H9 (cell line): ENCODE data around the gene NCKAP5. TPM values are rescaled to one million over a fixed set of nuclear protein-coding genes. Genes with fewer than 3 reads are reported as not detected.

ENCODE experiments used
- DNase-seq: peaks from one replicate; pipeline ENCODE4 v3.0.0-alpha.2; 2017
- H2AFZ ChIP-seq: one replicate; pipeline ENCODE4 v1.6.1; 2013; ENCODE audit warnings: mild to moderate bottlenecking, low read length, control low read depth, moderate library complexity
- H2AK5ac ChIP-seq: 2 replicates; pipeline ENCODE4 v1.6.1; 2013; ENCODE audit warnings: low read length, control low read depth, mixed read lengths; ENCODE audit not compliant: insufficient read length
- H2BK120ac ChIP-seq: one replicate; pipeline ENCODE4 v1.6.1; 2013; ENCODE audit warnings: low read depth, mild to moderate bottlenecking, low read length, control low read depth, inconsistent platforms; ENCODE audit not compliant: poor library complexity, severe bottlenecking
- H2BK12ac ChIP-seq: 2 replicates; pipeline ENCODE4 v1.6.1; 2013; ENCODE audit warnings: low read length, control low read depth, mixed read lengths, low read depth; ENCODE audit not compliant: insufficient read length
- H2BK15ac ChIP-seq: 2 replicates; pipeline ENCODE4 v1.6.1; 2013; ENCODE audit warnings: low read depth, low read length, control low read depth
- H2BK20ac ChIP-seq: one replicate; pipeline ENCODE4 v1.6.1; 2013; ENCODE audit warnings: low read depth, mild to moderate bottlenecking, low read length, control low read depth, inconsistent platforms; ENCODE audit not compliant: poor library complexity, severe bottlenecking
- H2BK5ac ChIP-seq: 2 replicates; pipeline ENCODE4 v1.6.1; 2013; ENCODE audit warnings: low read length, control low read depth, mixed read lengths; ENCODE audit not compliant: insufficient read length
- H3K14ac ChIP-seq: 2 replicates; pipeline ENCODE4 v1.6.1; 2013; ENCODE audit warnings: low read length, control low read depth; ENCODE audit not compliant: insufficient read depth
- H3K18ac ChIP-seq: 2 replicates; pipeline ENCODE4 v1.6.1; 2013; ENCODE audit warnings: low read depth, mild to moderate bottlenecking, mixed read lengths, low read length, control low read depth; ENCODE audit not compliant: insufficient read length
- H3K23ac ChIP-seq: 2 replicates; pipeline ENCODE4 v1.6.1; 2013; ENCODE audit warnings: low read length, control low read depth, mixed read lengths, low read depth; ENCODE audit not compliant: insufficient read length
- H3K23me2 ChIP-seq: 2 replicates; pipeline ENCODE4 v1.6.1; 2013; ENCODE audit warnings: low read depth, mild to moderate bottlenecking, mixed read lengths, low read length, control low read depth; ENCODE audit not compliant: insufficient read length, poor library complexity, severe bottlenecking
- H3K27ac ChIP-seq: 2 replicates; pipeline ENCODE4 v1.5.1; 2013; ENCODE audit warnings: low read length, control low read depth, mixed read lengths, low read depth; ENCODE audit not compliant: insufficient read length
- H3K27me3 ChIP-seq: 2 replicates; pipeline ENCODE4 v1.6.1; 2013; ENCODE audit warnings: low read length, control low read depth, inconsistent platforms; ENCODE audit not compliant: insufficient read depth
- H3K4ac ChIP-seq: 2 replicates; pipeline ENCODE4 v1.6.1; 2013; ENCODE audit warnings: low read depth, mild to moderate bottlenecking, control low read depth, inconsistent platforms, low read length, moderate library complexity
- H3K4me1 ChIP-seq: 2 replicates; pipeline ENCODE4 v1.6.1; 2013; ENCODE audit warnings: low read length, control low read depth, inconsistent platforms; ENCODE audit not compliant: insufficient read depth
- H3K4me2 ChIP-seq: 2 replicates; pipeline ENCODE4 v1.6.1; 2013; ENCODE audit warnings: low read length, control low read depth, mixed read lengths; ENCODE audit not compliant: insufficient read length, insufficient read depth
- H3K56ac ChIP-seq: 2 replicates; pipeline ENCODE4 v1.6.1; 2013; ENCODE audit warnings: low read depth, mild to moderate bottlenecking, mixed read lengths, low read length, control low read depth; ENCODE audit not compliant: insufficient read length
- H3K79me1 ChIP-seq: 2 replicates; pipeline ENCODE4 v1.6.1; 2013; ENCODE audit warnings: low read depth, mild to moderate bottlenecking, moderate library complexity, low read length, control low read depth, inconsistent platforms; ENCODE audit not compliant: insufficient read depth, poor library complexity, severe bottlenecking
- H3K79me2 ChIP-seq: 2 replicates; pipeline ENCODE4 v1.6.1; 2013; ENCODE audit warnings: low read length, control low read depth, inconsistent platforms; ENCODE audit not compliant: insufficient read depth
- H3K9ac ChIP-seq: 2 replicates; pipeline ENCODE4 v1.6.1; 2013; ENCODE audit warnings: low read length, control low read depth, mixed read lengths; ENCODE audit not compliant: insufficient read length; ENCODE audit errors: extremely low read depth
- H3K9me3 ChIP-seq: one replicate; pipeline ENCODE4 v1.6.1; 2013; ENCODE audit warnings: low read depth, low read length, inconsistent platforms; ENCODE audit not compliant: control insufficient read depth
- H3T11ph ChIP-seq: one replicate; pipeline ENCODE4 v1.6.1; 2013; ENCODE audit warnings: mild to moderate bottlenecking, low read length, control low read depth, inconsistent platforms
- H4K20me1 ChIP-seq: one replicate; pipeline ENCODE4 v1.6.1; 2013; ENCODE audit not compliant: control insufficient read depth, insufficient read length, insufficient read depth
- H4K5ac ChIP-seq: 2 replicates; pipeline ENCODE4 v1.6.1; 2013; ENCODE audit warnings: low read depth, mild to moderate bottlenecking, mixed read lengths, low read length, control low read depth; ENCODE audit not compliant: insufficient read length
- H4K8ac ChIP-seq: replicated peaks from 2 replicates; pipeline ENCODE4 v1.6.1; 2013; ENCODE audit warnings: low read length, control low read depth, mixed read lengths, low read depth; ENCODE audit not compliant: insufficient read length
- H4K91ac ChIP-seq: 2 replicates; pipeline ENCODE4 v1.6.1; 2013; ENCODE audit warnings: low read depth, mild to moderate bottlenecking, moderate library complexity, mixed read lengths, low read length, control low read depth; ENCODE audit not compliant: insufficient read length
- H3K27ac Mint-ChIP-seq, 3 experiments: 2 replicates in 2 of 3; 3 replicates in 1 of 3; pipeline ENCODE4 v1.8.0; 2020 to 2021; ENCODE audit warnings: mixed read lengths in 3 of 3, mild to moderate bottlenecking in 1 of 3, moderate library complexity in 1 of 3
- H3K27me3 Mint-ChIP-seq: 2 replicates; pipeline ENCODE4 v1.8.0; 2021; ENCODE audit warnings: low read depth, mild to moderate bottlenecking, moderate library complexity, mixed read lengths
- H3K36me3 Mint-ChIP-seq, 3 experiments: 2 replicates in 2 of 3; 3 replicates in 1 of 3; pipeline ENCODE4 v1.8.0; 2020 to 2021; ENCODE audit warnings: low read depth in 3 of 3, mixed read lengths in 3 of 3; ENCODE audit not compliant: insufficient read depth in 1 of 3
- H3K4me1 Mint-ChIP-seq, 2 experiments: 2 replicates each; pipeline ENCODE4 v1.8.0; 2020; ENCODE audit warnings: mixed read lengths in 2 of 2
- H3K4me3 Mint-ChIP-seq, 2 experiments: 2 replicates in 1 of 2; 3 replicates in 1 of 2; pipeline ENCODE4 v1.8.0; 2020 to 2021; ENCODE audit warnings: mild to moderate bottlenecking in 2 of 2, mixed read lengths in 2 of 2, moderate library complexity in 1 of 2
- H3K9me3 Mint-ChIP-seq, 2 experiments: 2 replicates in 1 of 2; 3 replicates in 1 of 2; pipeline ENCODE4 v1.8.0; 2020; ENCODE audit warnings: mild to moderate bottlenecking in 2 of 2, mixed read lengths in 2 of 2, moderate library complexity in 1 of 2
- CTCF ChIP-seq: fragments of 200-600 bp; sonication (generic); conservative IDR thresholded peaks from 3 replicates; pipeline ENCODE4 v1.8.0; 2021; ENCODE audit warnings: antibody characterized with exemption, mild to moderate bottlenecking
- WGBS: extraction: QIAGEN DNeasy Blood & Tissue Kit; methylation state at CpG from one replicate; pipeline ENCODE4 v1.1.7; 2013; ENCODE audit warnings: missing lambda C conversion rate, low lambda C conversion rate, mixed read lengths; ENCODE audit not compliant: insufficient read length; ENCODE audit errors: extremely low coverage; 5-methylcytosine and 5-hydroxymethylcytosine counted together
- total RNA-seq: library from RNA; stranded (reverse); gene quantifications from 2 replicates; pipeline ENCODE4 v1.2.1, GENCODE V29; 2021

Gene NCKAP5
- total RNA-seq, 1 experiment from 2014 or later, result 0.26 TPM

DNA sequence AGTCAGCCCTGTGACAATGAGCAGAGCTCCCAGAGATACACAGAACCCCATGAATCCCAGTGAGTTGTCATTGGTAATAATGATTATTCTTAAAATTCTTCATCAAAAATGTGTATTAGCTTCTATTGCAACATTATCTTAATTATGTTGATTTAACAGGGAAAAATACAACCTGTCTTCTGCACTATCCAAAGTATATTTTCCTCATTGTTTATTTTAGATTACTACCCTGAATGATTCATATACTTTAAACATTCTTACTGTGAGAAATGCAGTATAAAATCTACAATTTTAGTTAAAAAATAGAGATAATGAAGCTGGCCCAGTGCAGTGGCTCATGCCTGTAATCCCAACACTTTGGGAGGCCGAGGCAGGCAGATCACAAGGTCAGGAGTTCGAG, 773.0 kb downstream of the NCKAP5 start:
- no CpG with 5 or more reads among the region's 2 CpGs for WGBS
- no peak for DNase-seq
- TF ChIP-seq CTCF, result no peak
- Mint-ChIP-seq H3K36me3 (no peaks in the 10 kb centered on the region), H3K27me3 (no peaks in the 10 kb centered on the region; the same call in 1 of the 2 replicates), H3K9me3 (no peaks in the 10 kb centered on the region), H3K27ac (no peak overlapping the region), H3K4me3 (no peak overlapping the region), H3K4me1 (no peaks in the 10 kb centered on the region)
- Histone ChIP-seq H4K91ac (no peak overlapping the region), H2BK15ac (no peak overlapping the region), H3K27me3 (no peaks in the 10 kb centered on the region), H2BK20ac (no peak overlapping the region), H4K20me1 (no peaks in the 10 kb centered on the region), H4K5ac (no peak overlapping the region), H3K79me2 (no peaks in the 10 kb centered on the region), H3K56ac (no peak overlapping the region), H3K27ac (no peak overlapping the region), H3K9ac (no peak overlapping the region), H3K4ac (no peak overlapping the region), H2BK5ac (no peak overlapping the region), H2BK120ac (no peak overlapping the region), H2AK5ac (no peak overlapping the region), H3K9me3 (no peaks in the 10 kb centered on the region), H3K4me1 (no peaks in the 10 kb centered on the region), H2AFZ (no peak overlapping the region), H3K79me1 (no peaks in the 10 kb centered on the region), H3K23me2 (no peaks in the 10 kb centered on the region), H2BK12ac (no peak overlapping the region), H3K14ac (no peak overlapping the region), H3K18ac (no peak overlapping the region), H4K8ac (no peak overlapping the region), H3K23ac (no peak overlapping the region), H3T11ph (no peak overlapping the region), H3K4me2 (no peak overlapping the region)
